Adrenal gland (tissue), 12 donors: ENCODE results near the gene CDC25C. TPM values are rescaled to one million over a fixed set of nuclear protein-coding genes. Genes with fewer than 3 reads are reported as not detected.
"Not testable (repeated sequence)": the region's sequence is repeated elsewhere in the genome, so short reads cannot be mapped to it uniquely, and the experiment has no call there.

Source experiments
- DNase-seq, 7 donors: peaks; one replicate each; pipeline ENCODE4 v3.0.0-alpha.2; 2019 to 2020
- H3K27ac ChIP-seq, 5 donors: fragments of 200-600 bp; sonication (generic) in 4 of 5; 1 replicate in 3 of 5; 2 replicates in 2 of 5; pipeline versions ENCODE4 v1.5.1 to v1.8.0; 2016 to 2020; ENCODE audit warnings: mild to moderate bottlenecking in 1 of 5
- H3K27me3 ChIP-seq: fragments of 200-600 bp; 2 replicates; pipeline ENCODE4 v1.8.0; 2021
- H3K36me3 ChIP-seq, 2 donors: fragments of 200-600 bp; replicated peaks in 1 of 2; 1 replicate in 1 of 2; 2 replicates in 1 of 2; pipeline versions ENCODE4 v1.5.1 to v1.8.0; 2018 to 2022
- H3K4me1 ChIP-seq, 2 donors: fragments of 200-600 bp; replicated peaks in 1 of 2; 1 replicate in 1 of 2; 2 replicates in 1 of 2; pipeline versions ENCODE4 v1.5.1 to v1.8.0; 2018 to 2021
- H3K4me3 ChIP-seq, 4 donors: fragments of 200-600 bp; sonication (generic) in 3 of 4; one replicate each; pipeline ENCODE4 v1.5.1; 2016 to 2018
- H3K9me3 ChIP-seq, 3 donors: fragments of 200-600 bp; sonication (generic) in 1 of 3; replicated peaks in 1 of 3; 1 replicate in 2 of 3; 2 replicates in 1 of 3; pipeline versions ENCODE4 v1.5.1 to v1.8.0; 2016 to 2021
- POLR2A ChIP-seq, 2 donors: fragments of 450-650 bp; IDR thresholded peaks; one replicate each; pipeline ENCODE4 v1.6.1; 2017; ENCODE audit warnings: antibody characterized with exemption in 2 of 2, mild to moderate bottlenecking in 2 of 2, moderate library complexity in 1 of 2
- WGBS, 4 donors: extraction: QIAGEN DNeasy Blood & Tissue Kit in 2 of 4; methylation state at CpG; one replicate each; pipeline versions ENCODE4 v1.1.5 to v1.1.7; 2013 to 2017; 5-methylcytosine and 5-hydroxymethylcytosine counted together
- intact Hi-C, 2 donors: fragments of 100-400 bp; cut with DNase I; formaldehyde crosslinking; loops; one replicate each; pipeline versions ENCODE4 v1.14.1 to v1.15.0; 2022 to 2023
- polyA plus RNA-seq, 3 donors: library from polyadenylated mRNA; stranded (reverse); fragments of 200-250 nt in 2 of 3; fragments of 350-450 nt in 1 of 3; fragmentation: Illumina TruSeq in 1 of 3; extraction: RNeasy Lipid Tissue Mini Kit (QIAGEN cat#74804) in 1 of 3; gene quantifications; one replicate each; pipeline ENCODE4 v1.2.3, GENCODE V29; 2013 to 2014
- total RNA-seq, 9 donors: library from RNA; depleted of rRNA in 4 of 9; stranded (reverse); fragments of >200 nt in 4 of 9; fragments of 120-200 nt in 1 of 9; fragmentation: NEBNext Ultra II Directional in 1 of 9; extraction: Animal tissue kit (Norgen Biotek cat#: 25700) in 1 of 9; gene quantifications; one replicate each; pipeline versions ENCODE4 v1.1.0 to v1.2.4, GENCODE V29; 2013 to 2023
- TF ChIP-seq, protein P1 (sequence below), 6 experiments: fragments of 450-650 bp in 4 of 6; fragments of 200-600 bp in 2 of 6; sonication (generic) in 1 of 6; IDR thresholded peaks; 1 replicate in 5 of 6; 2 replicates in 1 of 6; pipeline versions ENCODE4 v1.5.1 to v1.8.0; 2016 to 2021; ENCODE audit warnings: antibody characterized with exemption in 6 of 6, mild to moderate bottlenecking in 2 of 6, moderate library complexity in 1 of 6
- donor health status: healthy with polysubstance abuse.
- donor health status: Bipolar disorder and iron deficiency.
- donor health status: DM: yes; HTN: yes; CAD: no.
- donor health status: DM: no; HTN: no; CAD: no.
- donor health status: DM: no; HTN: no; CAD: no.
- donor health status: DM: yes; HTN: yes; CAD: no.

Gene CDC25C
- total and polyA plus RNA-seq, 12 donors = 0.24 to 5.2 (median 0.32) TPM; not detected in 4

DNA sequence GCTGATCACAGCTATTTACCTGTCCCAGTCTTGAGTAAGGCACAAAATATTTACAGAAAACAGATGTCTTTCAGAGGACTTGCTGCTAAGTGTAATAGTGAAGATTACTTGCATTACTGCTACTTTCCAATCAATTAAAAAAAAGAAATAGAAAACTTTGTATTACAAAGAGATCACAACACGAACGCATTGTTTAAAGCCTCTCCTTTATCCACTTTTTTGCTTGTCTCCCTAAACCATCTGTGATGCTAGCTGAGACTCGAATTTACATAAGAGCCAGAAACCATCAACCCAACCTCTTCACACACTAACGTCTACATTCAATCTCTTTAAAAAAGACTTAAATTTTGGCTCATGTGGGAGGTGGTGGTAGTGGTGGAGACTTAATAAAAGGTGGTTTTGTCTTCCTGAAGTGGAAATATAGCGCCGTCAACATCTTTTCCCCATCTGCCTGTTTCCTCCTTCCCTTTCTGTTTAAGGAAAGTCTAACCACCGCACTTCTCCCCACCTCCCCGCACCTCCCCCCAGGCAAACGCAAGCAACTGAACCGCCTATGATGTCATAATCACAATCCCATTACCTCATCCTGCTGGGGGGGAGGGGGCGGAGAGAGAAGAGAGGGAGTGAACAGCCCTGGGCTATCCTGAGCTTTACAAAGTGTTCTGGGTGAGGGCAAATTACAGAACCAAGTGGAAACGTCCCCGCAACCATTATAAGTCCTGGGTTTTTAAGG lies 5.5 kb upstream of the CDC25C start:
- peak overlapping the region in 3 of 4 donors; percentile 23 to 95 (median 93) for H3K4me3 ChIP-seq
- no peaks in the 10 kb centered on the region for H3K27me3 ChIP-seq
- H3K36me3 ChIP-seq = peaks cover 0 to 12% of the 10 kb centered on the region in 2 donors
- WGBS, 4 donors = 25 to 26% (median 26%) methylated on average over 13 of the region's 13 CpGs
- peaks cover 20 to 31% of the 10 kb centered on the region in 2 donors for H3K4me1 ChIP-seq
- peak overlapping the region; percentile 84 to 98 (median 92) for H3K27ac ChIP-seq
- no peaks in the 10 kb centered on the region for H3K9me3 ChIP-seq
- TF ChIP-seq, protein P1, sequence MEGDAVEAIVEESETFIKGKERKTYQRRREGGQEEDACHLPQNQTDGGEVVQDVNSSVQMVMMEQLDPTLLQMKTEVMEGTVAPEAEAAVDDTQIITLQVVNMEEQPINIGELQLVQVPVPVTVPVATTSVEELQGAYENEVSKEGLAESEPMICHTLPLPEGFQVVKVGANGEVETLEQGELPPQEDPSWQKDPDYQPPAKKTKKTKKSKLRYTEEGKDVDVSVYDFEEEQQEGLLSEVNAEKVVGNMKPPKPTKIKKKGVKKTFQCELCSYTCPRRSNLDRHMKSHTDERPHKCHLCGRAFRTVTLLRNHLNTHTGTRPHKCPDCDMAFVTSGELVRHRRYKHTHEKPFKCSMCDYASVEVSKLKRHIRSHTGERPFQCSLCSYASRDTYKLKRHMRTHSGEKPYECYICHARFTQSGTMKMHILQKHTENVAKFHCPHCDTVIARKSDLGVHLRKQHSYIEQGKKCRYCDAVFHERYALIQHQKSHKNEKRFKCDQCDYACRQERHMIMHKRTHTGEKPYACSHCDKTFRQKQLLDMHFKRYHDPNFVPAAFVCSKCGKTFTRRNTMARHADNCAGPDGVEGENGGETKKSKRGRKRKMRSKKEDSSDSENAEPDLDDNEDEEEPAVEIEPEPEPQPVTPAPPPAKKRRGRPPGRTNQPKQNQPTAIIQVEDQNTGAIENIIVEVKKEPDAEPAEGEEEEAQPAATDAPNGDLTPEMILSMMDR (IDR thresholded peaks at IDR 0.05) = no peak
- no peak for TF ChIP-seq POLR2A (IDR thresholded peaks at IDR 0.05)
- intact Hi-C loops = no loop called here
- peak in 6 of 7 donors; percentile 72 to 92 (median 80) for DNase-seq

DNA sequence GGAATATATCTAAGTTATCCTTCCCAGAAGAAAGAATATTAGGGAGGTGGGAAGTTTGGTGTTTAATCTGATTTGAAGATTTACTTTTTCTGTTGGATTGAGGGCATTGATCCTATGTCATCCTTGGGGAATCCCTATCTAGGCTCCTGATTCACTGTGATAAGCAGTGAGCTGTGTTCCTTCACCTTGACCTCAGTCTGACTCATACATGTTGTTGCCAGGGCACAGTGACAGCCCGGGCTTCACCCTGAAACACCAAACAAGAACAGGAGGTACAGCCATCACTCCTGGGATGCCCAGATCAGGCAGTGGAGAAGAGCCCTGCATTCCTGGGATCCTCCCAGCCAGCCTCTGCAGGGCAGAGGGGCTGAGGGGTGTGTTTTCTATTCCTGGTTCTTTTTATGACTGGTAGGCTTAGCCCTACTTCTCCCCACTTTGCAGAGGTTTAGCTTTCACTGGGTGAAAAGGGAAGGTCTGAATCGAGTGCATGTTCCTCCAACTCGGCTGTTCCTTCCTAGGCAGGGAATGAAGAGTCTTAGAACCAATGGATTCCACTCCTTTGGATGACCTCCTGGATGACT lies 3.4 kb upstream of the CDC25C start:
- TF ChIP-seq POLR2A (IDR thresholded peaks at IDR 0.05) = no peak
- TF ChIP-seq, protein P1 (IDR thresholded peaks at IDR 0.05) = no peak
- H3K27ac ChIP-seq = peak overlapping the region in 2 of 5 donors; percentile 21 to 26
- peak; percentile 53 to 77 (median 66) for DNase-seq
- no peaks in the 10 kb centered on the region for H3K36me3 ChIP-seq
- intact Hi-C loops = no loop called here
- WGBS, 4 donors = 38 to 64% (median 49%) methylated on average over 1 to 3 of the region's 3 CpGs
- H3K27me3 ChIP-seq = no peaks in the 10 kb centered on the region
- H3K4me1 ChIP-seq = peaks cover 17 to 22% of the 10 kb centered on the region in 2 donors
- no peaks in the 10 kb centered on the region for H3K9me3 ChIP-seq
- no peak overlapping the region for H3K4me3 ChIP-seq

DNA sequence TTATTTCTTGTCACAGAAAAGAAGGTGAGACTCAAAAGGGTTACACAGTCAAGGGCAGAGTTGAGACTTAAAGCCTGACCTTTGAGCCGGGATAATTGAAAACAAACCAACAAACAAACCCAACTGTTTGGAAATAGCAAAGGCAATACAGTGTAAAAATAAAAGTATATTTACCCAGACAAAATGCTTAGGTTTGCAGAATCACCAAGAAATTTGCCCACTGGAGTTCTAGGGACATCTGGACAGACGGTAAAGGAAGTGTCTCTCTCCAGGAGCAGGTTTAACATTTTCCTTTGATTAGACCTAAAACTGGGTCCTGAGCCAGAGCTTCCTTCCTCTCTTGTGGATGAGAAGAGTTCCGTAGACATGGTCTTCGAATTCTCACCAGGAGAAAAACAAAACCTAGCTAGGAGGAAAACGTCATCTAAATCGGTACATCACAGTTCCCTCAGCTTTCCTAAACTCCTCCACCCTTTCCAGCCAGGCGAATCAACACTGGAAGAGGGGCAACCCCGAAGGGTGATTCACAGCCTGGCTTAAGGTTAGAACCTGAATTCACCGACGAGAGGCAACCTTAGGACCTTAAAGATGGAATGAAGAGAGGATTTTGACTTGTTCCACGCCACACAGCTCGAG lies 673 bp downstream of the CDC25C start:
- peaks cover 0 to 13% of the 10 kb centered on the region in 2 donors for H3K4me1 ChIP-seq
- intact Hi-C loops = no loop called here

DNA sequence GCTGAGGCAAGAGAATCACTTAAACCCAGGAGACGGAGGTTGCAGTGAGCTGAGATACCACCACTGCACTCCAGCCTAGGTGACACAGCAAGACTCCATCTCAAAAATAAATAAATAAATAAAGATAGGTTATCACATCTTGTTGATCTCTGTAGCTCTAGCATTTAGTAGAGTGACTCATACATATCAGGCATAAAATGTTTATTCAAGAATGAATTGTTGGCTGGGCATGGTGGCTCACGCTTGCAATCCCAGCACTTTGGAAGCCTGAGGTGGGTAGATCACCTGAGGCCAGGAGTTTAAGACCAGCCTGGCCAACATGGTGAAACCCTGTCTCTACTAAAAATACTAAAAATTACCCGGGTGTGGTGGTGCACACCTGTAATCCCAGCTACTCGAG lies 13.4 kb downstream of the CDC25C start:
- 93 to 98% (median 95%) methylated on average over 4 of the region's 4 CpGs for WGBS, 4 donors

More for the DNA sequence above, 673 bp downstream of the CDC25C start:
- no peaks in the 10 kb centered on the region for H3K27me3 ChIP-seq
- 3 to 4% (median 4%) methylated on average over 10 to 12 of the region's 12 CpGs for WGBS, 4 donors
- H3K27ac ChIP-seq = no peak overlapping the region
- H3K36me3 ChIP-seq = no peaks in the 10 kb centered on the region
- H3K4me3 ChIP-seq = peak overlapping the region in 2 of 4 donors; percentile 18 to 50
- no peak for DNase-seq
- TF ChIP-seq, protein P1 (IDR thresholded peaks at IDR 0.05) = no peak
- no peak for TF ChIP-seq POLR2A (IDR thresholded peaks at IDR 0.05)
- no peaks in the 10 kb centered on the region for H3K9me3 ChIP-seq

More for the DNA sequence above, 13.4 kb downstream of the CDC25C start:
- H3K27me3 ChIP-seq, H3K4me3 ChIP-seq, H3K27ac ChIP-seq, intact Hi-C loops, H3K36me3 ChIP-seq, H3K4me1 ChIP-seq, H3K9me3 ChIP-seq, DNase-seq: not testable (repeated sequence)
